ENCODE data around the gene CORT.

The CORT gene

DNA sequence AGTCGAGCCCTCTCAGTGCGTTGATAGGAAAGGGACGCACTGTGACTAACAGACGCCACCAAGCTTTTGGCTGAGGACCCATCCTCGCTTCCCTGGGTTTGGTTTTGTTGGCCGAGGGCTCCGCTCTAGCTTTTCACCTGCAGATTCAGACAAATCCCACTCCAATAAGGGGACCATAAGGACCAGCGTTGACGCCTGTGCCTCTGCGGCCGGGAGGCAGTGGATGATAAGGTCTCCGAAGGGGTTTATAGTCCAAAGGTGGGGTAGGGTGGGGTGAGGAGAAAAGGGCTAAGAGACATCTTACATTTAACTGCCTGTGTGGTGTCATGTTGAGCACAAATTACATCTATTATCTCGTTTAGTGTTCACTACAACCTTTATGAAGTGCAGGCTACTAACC is 25.7 kb downstream of the CORT start:
- Histone ChIP-seq H3K9me2 (ENCODE audit: low read depth, low read length) (no peaks in the 10 kb centered on the region), H3K4me1 (ENCODE audit: insufficient read depth, low read length, severe bottlenecking) (peaks cover 43% of the 10 kb centered on the region), H3K79me2 (ENCODE audit: insufficient read depth, low read length) (peaks cover 14% of the 10 kb centered on the region; the same call in 1 of the 2 replicates), H3K27ac (ENCODE audit: low read depth, low read length, poor library complexity, severe bottlenecking) (peak overlapping the region; percentile 46), H3K9ac (ENCODE audit: low read length) (peak overlapping the region; percentile 93), H3K4me3 (ENCODE audit: low read depth, low read length, poor library complexity, severe bottlenecking) (peak overlapping the region; percentile 97), H4K20me1 (ENCODE audit: insufficient read depth, low read length) (no peaks in the 10 kb centered on the region), H3F3A (ENCODE audit: insufficient read depth, low read length) (no peaks in the 10 kb centered on the region), H3K27me3 (ENCODE audit: insufficient read depth, low read length) (no peaks in the 10 kb centered on the region), H2AFZ (ENCODE audit: low read length) (no peak overlapping the region), H3K4me2 (ENCODE audit: low read length) (peak overlapping the region; percentile 83), H3K36me3 (ENCODE audit: insufficient read depth, low read length) (no peaks in the 10 kb centered on the region), H3K9me3 (ENCODE audit: low read length) (no peaks in the 10 kb centered on the region)
- TF ChIP-seq EZH2 (IDR thresholded peaks at IDR 0.05; ENCODE audit: borderline replicate concordance, low read length): no peak
- TF ChIP-seq, protein P1, sequence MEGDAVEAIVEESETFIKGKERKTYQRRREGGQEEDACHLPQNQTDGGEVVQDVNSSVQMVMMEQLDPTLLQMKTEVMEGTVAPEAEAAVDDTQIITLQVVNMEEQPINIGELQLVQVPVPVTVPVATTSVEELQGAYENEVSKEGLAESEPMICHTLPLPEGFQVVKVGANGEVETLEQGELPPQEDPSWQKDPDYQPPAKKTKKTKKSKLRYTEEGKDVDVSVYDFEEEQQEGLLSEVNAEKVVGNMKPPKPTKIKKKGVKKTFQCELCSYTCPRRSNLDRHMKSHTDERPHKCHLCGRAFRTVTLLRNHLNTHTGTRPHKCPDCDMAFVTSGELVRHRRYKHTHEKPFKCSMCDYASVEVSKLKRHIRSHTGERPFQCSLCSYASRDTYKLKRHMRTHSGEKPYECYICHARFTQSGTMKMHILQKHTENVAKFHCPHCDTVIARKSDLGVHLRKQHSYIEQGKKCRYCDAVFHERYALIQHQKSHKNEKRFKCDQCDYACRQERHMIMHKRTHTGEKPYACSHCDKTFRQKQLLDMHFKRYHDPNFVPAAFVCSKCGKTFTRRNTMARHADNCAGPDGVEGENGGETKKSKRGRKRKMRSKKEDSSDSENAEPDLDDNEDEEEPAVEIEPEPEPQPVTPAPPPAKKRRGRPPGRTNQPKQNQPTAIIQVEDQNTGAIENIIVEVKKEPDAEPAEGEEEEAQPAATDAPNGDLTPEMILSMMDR (IDR thresholded peaks at IDR 0.05; ENCODE audit: low read length): no peak

DNA sequence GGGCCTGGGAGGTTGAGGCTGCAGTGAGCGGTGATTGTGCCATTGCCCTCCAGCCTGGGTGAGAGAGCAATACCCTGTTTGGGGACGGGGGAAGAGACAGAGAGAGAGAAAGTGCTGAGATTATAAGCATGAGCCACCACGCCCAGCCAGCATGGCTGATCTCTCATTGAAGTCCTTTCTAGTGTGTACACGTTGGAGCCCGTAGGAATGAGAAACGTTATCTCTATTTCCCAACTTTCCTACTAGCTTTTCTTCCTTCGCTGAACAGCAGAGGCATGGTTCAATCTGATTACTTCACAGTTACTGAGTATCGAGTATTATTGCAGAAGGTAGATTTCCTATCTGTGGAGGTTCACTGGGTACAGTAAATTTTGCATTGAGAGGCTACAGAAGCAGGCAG is 29.5 kb downstream of the CORT start:
- Histone ChIP-seq H3K4me1 (ENCODE audit: insufficient read depth, low read length, severe bottlenecking) (peaks cover 16% of the 10 kb centered on the region), H3K9ac (ENCODE audit: low read length) (no peak overlapping the region), H3K4me2 (ENCODE audit: low read length) (no peak overlapping the region), H3K9me2 (ENCODE audit: low read depth, low read length) (no peaks in the 10 kb centered on the region), H3K27me3 (ENCODE audit: insufficient read depth, low read length) (no peaks in the 10 kb centered on the region), H3K36me3 (ENCODE audit: insufficient read depth, low read length) (no peaks in the 10 kb centered on the region), H2AFZ (ENCODE audit: low read length) (no peak overlapping the region), H3K4me3 (ENCODE audit: low read depth, low read length, poor library complexity, severe bottlenecking) (no peak overlapping the region), H3K79me2 (ENCODE audit: insufficient read depth, low read length) (peaks cover 21% of the 10 kb centered on the region; the same call in 1 of the 2 replicates), H3F3A (ENCODE audit: insufficient read depth, low read length) (no peaks in the 10 kb centered on the region), H4K20me1 (ENCODE audit: insufficient read depth, low read length) (no peaks in the 10 kb centered on the region), H3K9me3 (ENCODE audit: low read length) (no peaks in the 10 kb centered on the region), H3K27ac (ENCODE audit: low read depth, low read length, poor library complexity, severe bottlenecking) (no peak overlapping the region)
- TF ChIP-seq EZH2 (IDR thresholded peaks at IDR 0.05; ENCODE audit: borderline replicate concordance, low read length): no peak
- TF ChIP-seq, protein P1 (IDR thresholded peaks at IDR 0.05; ENCODE audit: low read length): no peak

DNA sequence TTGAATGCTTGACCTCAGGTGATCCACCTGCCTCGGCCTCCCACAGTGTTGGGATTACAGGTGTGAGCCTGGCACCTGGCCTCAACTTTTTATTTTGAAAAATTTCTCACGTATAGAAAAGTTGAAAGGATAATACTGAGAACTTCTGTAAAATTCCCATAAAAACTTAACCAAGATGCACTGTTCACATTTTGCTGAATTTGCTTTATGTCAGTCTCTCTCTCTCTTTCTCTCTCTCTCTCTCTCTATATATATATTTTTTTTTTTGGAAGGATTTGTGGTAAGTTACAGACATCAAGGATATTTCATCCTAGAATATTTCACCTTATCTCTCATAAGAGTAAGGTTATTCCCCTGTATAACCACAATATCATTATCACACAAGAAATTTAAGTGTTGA is 30.8 kb downstream of the CORT start:
- Histone ChIP-seq H3K4me1 (ENCODE audit: insufficient read depth, low read length, severe bottlenecking) (peaks cover 12% of the 10 kb centered on the region), H3K9me2 (ENCODE audit: low read depth, low read length) (no peaks in the 10 kb centered on the region), H3K27ac (ENCODE audit: low read depth, low read length, poor library complexity, severe bottlenecking) (no peak overlapping the region), H3K9ac (ENCODE audit: low read length) (no peak overlapping the region), H3F3A (ENCODE audit: insufficient read depth, low read length) (no peaks in the 10 kb centered on the region), H2AFZ (ENCODE audit: low read length) (no peak overlapping the region), H3K4me2 (ENCODE audit: low read length) (no peak overlapping the region), H3K9me3 (ENCODE audit: low read length) (no peaks in the 10 kb centered on the region), H3K4me3 (ENCODE audit: low read depth, low read length, poor library complexity, severe bottlenecking) (no peak overlapping the region), H3K27me3 (ENCODE audit: insufficient read depth, low read length) (no peaks in the 10 kb centered on the region), H3K79me2 (ENCODE audit: insufficient read depth, low read length) (peaks cover 34% of the 10 kb centered on the region), H4K20me1 (ENCODE audit: insufficient read depth, low read length) (no peaks in the 10 kb centered on the region), H3K36me3 (ENCODE audit: insufficient read depth, low read length) (no peaks in the 10 kb centered on the region)
- TF ChIP-seq, protein P1 (IDR thresholded peaks at IDR 0.05; ENCODE audit: low read length): no peak
- no peak for TF ChIP-seq EZH2 (IDR thresholded peaks at IDR 0.05; ENCODE audit: borderline replicate concordance, low read length)
